Body of pancreas (tissue), 4 donors: ENCODE results near the gene FGF12. TPM values are rescaled to one million over a fixed set of nuclear protein-coding genes. Genes with fewer than 3 reads are reported as not detected.
A peak's percentile ranks its signal among the peaks of the same experiment; 100 is the strongest.

Experiments
- ATAC-seq: fragments of 150-250 bp; one replicate; pipeline ENCODE4 v1.9.1; 2016
- DNase-seq, 4 donors: peaks; one replicate each; pipeline ENCODE4 v3.0.0-alpha.2; 2019
- H3K27ac ChIP-seq, 4 donors: fragments of 200-600 bp; sonication (generic); 1 replicate in 3 of 4; 2 replicates in 1 of 4; pipeline versions ENCODE4 v1.5.1 to v1.6.1; 2016 to 2019; ENCODE audit warnings: mild to moderate bottlenecking in 1 of 4, mixed read lengths in 1 of 4, moderate library complexity in 1 of 4
- H3K27me3 ChIP-seq, 2 donors: fragments of 200-600 bp; sonication (generic); one replicate each; pipeline ENCODE4 v1.6.0; 2016; ENCODE audit warnings: mild to moderate bottlenecking in 1 of 2
- H3K36me3 ChIP-seq, 2 donors: fragments of 200-600 bp; sonication (generic); replicated peaks in 1 of 2; 2 replicates each; pipeline ENCODE4 v1.5.1; 2016; ENCODE audit warnings: low read depth in 2 of 2; ENCODE audit not compliant: insufficient read depth in 1 of 2
- H3K4me1 ChIP-seq: fragments of 200-600 bp; sonication (generic); one replicate; pipeline ENCODE4 v1.6.0; 2016
- H3K4me3 ChIP-seq, 2 donors: fragments of 200-600 bp; sonication (generic); 1 replicate in 1 of 2; 2 replicates in 1 of 2; pipeline ENCODE4 v1.5.1; 2016 to 2019
- H3K9me3 ChIP-seq, 3 donors: fragments of 200-600 bp; sonication (generic); 1 replicate in 2 of 3; 2 replicates in 1 of 3; pipeline ENCODE4 v1.5.1; 2016
- CTCF ChIP-seq, 7 experiments: fragments of 450-650 bp in 4 of 7; fragments of 200-600 bp in 3 of 7; sonication (generic) in 3 of 7; IDR thresholded peaks; one replicate each; pipeline ENCODE4 v1.5.1; 2016 to 2019; ENCODE audit warnings: antibody characterized with exemption in 7 of 7
- POLR2A ChIP-seq, 3 donors: fragments of 450-650 bp; IDR thresholded peaks; one replicate each; pipeline ENCODE4 v1.6.1; 2016; ENCODE audit warnings: antibody characterized with exemption in 3 of 3, mild to moderate bottlenecking in 2 of 3
- WGBS, 2 donors: methylation state at CpG; one replicate each; pipeline ENCODE4 v1.1.5; 2017; 5-methylcytosine and 5-hydroxymethylcytosine counted together
- intact Hi-C: fragments of 100-400 bp; cut with DNase I; formaldehyde crosslinking; loops from one replicate; pipeline ENCODE4 v1.15.1; 2023
- total RNA-seq, 2 donors: library from RNA; depleted of rRNA; stranded (reverse); fragments of >200 nt; gene quantifications; one replicate each; pipeline ENCODE4 v1.1.0, GENCODE V29; 2016

FGF12 gene
- total RNA-seq, 2 donors from 2014 or later: 0.99 to 2.3 TPM

- H3K27me3 ChIP-seq: no peaks in the 10 kb centered on the region
- no peaks in the 10 kb centered on the region for H3K4me1 ChIP-seq
- H3K4me3 ChIP-seq: no peak overlapping the region
- DNase-seq: no peak
- 89 to 100% methylated on average over 2 of the region's 2 CpGs for WGBS, 2 donors
- ATAC-seq: no peak
- TF ChIP-seq CTCF (IDR thresholded peaks at IDR 0.05): no peak
- TF ChIP-seq POLR2A (IDR thresholded peaks at IDR 0.05): no peak
- H3K9me3 ChIP-seq: no peaks in the 10 kb centered on the region
- H3K27ac ChIP-seq: no peak overlapping the region
- no peaks in the 10 kb centered on the region for H3K36me3 ChIP-seq
- intact Hi-C loops: no loop called here
Measured at GRCh38 chr3:192229866-192230265, 497.5 kb downstream of the FGF12 start.

- no peak for DNase-seq
- Histone ChIP-seq H3K9me3 (no peaks in the 10 kb centered on the region), H3K4me3 (no peak overlapping the region), H3K27ac (no peak overlapping the region), H3K27me3 (no peaks in the 10 kb centered on the region), H3K36me3 (no peaks in the 10 kb centered on the region), H3K4me1 (no peaks in the 10 kb centered on the region)
- intact Hi-C loops: no loop called here
- TF ChIP-seq CTCF (IDR thresholded peaks at IDR 0.05): no peak
- no peak for TF ChIP-seq POLR2A (IDR thresholded peaks at IDR 0.05)
- no peak for ATAC-seq
- 64 to 77% methylated on average over 5 of the region's 5 CpGs for WGBS, 2 donors
Measured at GRCh38 chr3:192224634-192225155, 502.6 kb downstream of the FGF12 start.

- Histone ChIP-seq H3K4me3 (no peak overlapping the region), H3K36me3 (no peaks in the 10 kb centered on the region), H3K9me3 (no peaks in the 10 kb centered on the region), H3K4me1 (no peaks in the 10 kb centered on the region), H3K27me3 (no peaks in the 10 kb centered on the region), H3K27ac (no peak overlapping the region)
- 71 to 76% methylated on average over 2 of the region's 2 CpGs for WGBS, 2 donors
- TF ChIP-seq POLR2A (IDR thresholded peaks at IDR 0.05) (no peak), CTCF (IDR thresholded peaks at IDR 0.05) (no peak)
- intact Hi-C loops: no loop called here
- ATAC-seq (no peak), DNase-seq (peak in 1 of 4 donors; percentile 7)
Measured at GRCh38 chr3:192223815-192224214, 503.5 kb downstream of the FGF12 start.

- intact Hi-C loops: no loop called here
Measured at GRCh38 chr3:192220915-192221314, 506.4 kb downstream of the FGF12 start.

More at GRCh38 chr3:192220915-192221314, 506.4 kb downstream of the FGF12 start:
- no peaks in the 10 kb centered on the region for H3K4me1 ChIP-seq
- H3K27me3 ChIP-seq: no peaks in the 10 kb centered on the region
- WGBS, 2 donors: 92 to 100% methylated on average over 1 of the region's 1 CpG
- no peaks in the 10 kb centered on the region for H3K9me3 ChIP-seq
- no peak overlapping the region for H3K27ac ChIP-seq
- DNase-seq (no peak), ATAC-seq (no peak)
- H3K4me3 ChIP-seq: no peak overlapping the region
- H3K36me3 ChIP-seq: no peaks in the 10 kb centered on the region
- TF ChIP-seq POLR2A (IDR thresholded peaks at IDR 0.05): no peak
- no peak for TF ChIP-seq CTCF (IDR thresholded peaks at IDR 0.05)
